GM12878 (cell line): ENCODE measurements around the gene MOB2.

ENCODE experiments used
- MEF2A ChIP-seq: IDR thresholded peaks from 2 replicates; pipeline ENCODE4 v1.6.1; 2011; ENCODE audit warnings: low read depth, mild to moderate bottlenecking, low read length, moderate library complexity; ENCODE audit not compliant: insufficient read depth
- NFYB ChIP-seq: IDR thresholded peaks from 2 replicates; pipeline ENCODE4 v1.6.1; 2011; ENCODE audit warnings: low read depth, mild to moderate bottlenecking, low read length, improper control_type of control experiment, moderate library complexity; ENCODE audit not compliant: insufficient read depth
- PML ChIP-seq: IDR thresholded peaks from 2 replicates; pipeline ENCODE4 v1.6.1; 2012; ENCODE audit warnings: low read length, inconsistent platforms
- SMC3 ChIP-seq: IDR thresholded peaks from 2 replicates; pipeline ENCODE4 v1.6.1; 2011; ENCODE audit warnings: low read length, improper control_type of control experiment, borderline replicate concordance
- YY1 ChIP-seq: IDR thresholded peaks from 2 replicates; pipeline ENCODE4 v1.6.1; 2011; ENCODE audit warnings: low read depth, mild to moderate bottlenecking, low read length
- TF ChIP-seq, protein P1 (sequence below): IDR thresholded peaks from 2 replicates; pipeline ENCODE4 v1.6.1; 2011; ENCODE audit warnings: low read depth, low read length, improper control_type of control experiment, borderline replicate concordance

DNA sequence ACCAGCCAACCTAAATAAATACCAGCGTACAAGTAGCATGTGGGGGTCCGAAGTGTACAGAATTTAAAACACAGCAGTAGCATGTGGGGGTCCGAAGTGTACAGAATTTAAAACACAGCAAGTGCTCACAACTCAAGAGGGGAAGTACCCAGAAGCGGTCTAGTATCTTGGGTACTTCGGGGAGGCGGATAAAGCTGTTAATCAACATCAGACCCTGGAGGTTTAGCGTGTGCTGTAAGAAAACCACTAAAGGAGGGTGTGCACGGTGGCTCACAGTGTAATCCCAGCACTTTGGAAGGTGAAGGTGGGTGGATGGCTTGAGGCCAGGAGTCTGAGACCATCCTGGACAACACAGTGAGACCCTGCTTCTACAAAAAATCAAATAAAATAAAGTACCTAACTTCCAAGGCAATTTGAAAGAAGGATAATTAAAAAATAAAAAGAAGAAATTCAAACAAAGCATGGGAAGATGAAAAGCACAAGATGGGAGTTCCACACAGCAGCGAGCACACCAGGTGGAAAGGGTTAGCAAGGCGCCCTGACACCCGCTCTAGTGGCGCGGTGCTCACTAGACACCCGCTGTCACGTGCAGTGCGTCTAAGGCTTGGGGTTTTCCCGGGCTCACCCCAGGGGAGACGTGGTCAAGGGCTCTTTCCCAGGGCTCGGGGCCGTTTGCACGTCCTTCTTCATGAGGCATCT lies 35.0 kb upstream of the MOB2 start:
- TF ChIP-seq MEF2A, result no peak
- no peak for TF ChIP-seq PML
- TF ChIP-seq SMC3, result no peak
- peak; percentile 48; the same call in 1 of the 2 replicates for TF ChIP-seq YY1
- TF ChIP-seq, protein P1, sequence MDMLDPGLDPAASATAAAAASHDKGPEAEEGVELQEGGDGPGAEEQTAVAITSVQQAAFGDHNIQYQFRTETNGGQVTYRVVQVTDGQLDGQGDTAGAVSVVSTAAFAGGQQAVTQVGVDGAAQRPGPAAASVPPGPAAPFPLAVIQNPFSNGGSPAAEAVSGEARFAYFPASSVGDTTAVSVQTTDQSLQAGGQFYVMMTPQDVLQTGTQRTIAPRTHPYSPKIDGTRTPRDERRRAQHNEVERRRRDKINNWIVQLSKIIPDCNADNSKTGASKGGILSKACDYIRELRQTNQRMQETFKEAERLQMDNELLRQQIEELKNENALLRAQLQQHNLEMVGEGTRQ, result peak; percentile 82
- TF ChIP-seq NFYB, result no peak
